Activated T-helper 1 cell treated with anti-CD3 and anti-CD28 coated beads, Interleukin-12 subunit alpha, Interleukin-12 subunit beta, Interleukin-2, Interleukin-4 antibody, amounts not matched to agents 30 ng/mL and 10 ng/mL and 1 ng/mL, durations not matched to agents 14 hours and 24 hours and 36 hours (primary cell): Measurements from ENCODE around the gene FAF2. TPM values are rescaled to one million over a fixed set of nuclear protein-coding genes. Genes with fewer than 3 reads are reported as not detected.

Experiments used
- DNase-seq: peaks from one replicate; pipeline ENCODE4 v3.0.0; 2021; ENCODE audit warnings: low spot score
- H3K27ac Mint-ChIP-seq: one replicate; pipeline ENCODE4 v1.8.0; 2021; ENCODE audit warnings: mild to moderate bottlenecking, mixed read lengths
- H3K27me3 Mint-ChIP-seq: one replicate; pipeline ENCODE4 v1.8.0; 2022; ENCODE audit warnings: mild to moderate bottlenecking, moderate library complexity, mixed read lengths; ENCODE audit not compliant: insufficient read depth
- H3K36me3 Mint-ChIP-seq: one replicate; pipeline ENCODE4 v1.8.0; 2021; ENCODE audit warnings: low read depth, mixed read lengths
- H3K4me1 Mint-ChIP-seq: one replicate; pipeline ENCODE4 v1.8.0; 2021; ENCODE audit warnings: low read depth, mixed read lengths
- H3K4me3 Mint-ChIP-seq: one replicate; pipeline ENCODE4 v1.8.0; 2021; ENCODE audit warnings: mild to moderate bottlenecking, moderate library complexity, mixed read lengths
- H3K9me3 Mint-ChIP-seq: one replicate; pipeline ENCODE4 v1.8.0; 2021; ENCODE audit warnings: mixed read lengths
- intact Hi-C: fragments of 100-400 bp; cut with micrococcal nuclease; formaldehyde crosslinking; loops from one replicate; pipeline ENCODE4 v1.15.1; 2024
- total RNA-seq: library from RNA; stranded (reverse); gene quantifications from 2 replicates; pipeline ENCODE4 v1.2.3, GENCODE V29; 2022

The FAF2 gene
- total RNA-seq, 1 donor from 2014 or later = 46.0 TPM

GRCh38 chr5:176533894-176534611, 85.9 kb downstream of the FAF2 start:
- H3K27me3 Mint-ChIP-seq = no peaks in the 10 kb centered on the region
- peak overlapping the region; percentile 97 for H3K27ac Mint-ChIP-seq
- peaks cover 53% of the 10 kb centered on the region for H3K4me1 Mint-ChIP-seq
- H3K9me3 Mint-ChIP-seq = no peaks in the 10 kb centered on the region
- peak overlapping the region; percentile 96 for H3K4me3 Mint-ChIP-seq
- DNase-seq = peak; percentile 46
- peaks cover 20% of the 10 kb centered on the region for H3K36me3 Mint-ChIP-seq
- intact Hi-C loops = loop anchor here (10.0 kb wide), 2 partner anchors 821 to 1061 kb away; partner anchors contain the start of genes LMAN2, RGS14 and TMED9

- Mint-ChIP-seq H3K36me3 (peaks cover 19% of the 10 kb centered on the region), H3K4me1 (peaks cover 52% of the 10 kb centered on the region), H3K9me3 (no peaks in the 10 kb centered on the region), H3K4me3 (peak overlapping the region; percentile 96), H3K27ac (peak overlapping the region; percentile 97), H3K27me3 (no peaks in the 10 kb centered on the region)
- intact Hi-C loops = loop anchor here (1.0 to 10.0 kb wide), 5 partner anchors 9 to 1060 kb away; partner anchors contain the start of genes LMAN2, MXD3, RGS14 and TMED9
- DNase-seq = no peak
Observed at GRCh38 chr5:176534640-176535039, 86.5 kb downstream of the FAF2 start.

- H3K36me3 Mint-ChIP-seq = peaks cover 17% of the 10 kb centered on the region
Observed at GRCh38 chr5:176535101-176535663, 87.0 kb downstream of the FAF2 start.

GRCh38 chr5:176535664-176536131, 87.5 kb downstream of the FAF2 start:
- no peaks in the 10 kb centered on the region for H3K27me3 Mint-ChIP-seq
- no peak for DNase-seq
- intact Hi-C loops = loop anchor here (1.0 to 10.0 kb wide), 7 partner anchors 8 to 1059 kb away; partner anchors contain the start of genes GPRIN1, LMAN2, MXD3 and RGS14
- H3K9me3 Mint-ChIP-seq = no peaks in the 10 kb centered on the region
- H3K4me3 Mint-ChIP-seq = peak overlapping the region; percentile 96
- H3K36me3 Mint-ChIP-seq = peaks cover 17% of the 10 kb centered on the region
- peak overlapping the region; percentile 97 for H3K27ac Mint-ChIP-seq
- H3K4me1 Mint-ChIP-seq = peaks cover 59% of the 10 kb centered on the region

More at GRCh38 chr5:176535101-176535663, 87.0 kb downstream of the FAF2 start:
- peak overlapping the region; percentile 97 for H3K27ac Mint-ChIP-seq
- H3K4me3 Mint-ChIP-seq = peak overlapping the region; percentile 96
- no peaks in the 10 kb centered on the region for H3K9me3 Mint-ChIP-seq
- DNase-seq = peak; percentile 39
- intact Hi-C loops = loop anchor here (1.0 to 10.0 kb wide), 5 partner anchors 8 to 1060 kb away; partner anchors contain the start of genes LMAN2, MXD3, RGS14 and TMED9
- no peaks in the 10 kb centered on the region for H3K27me3 Mint-ChIP-seq
- peaks cover 54% of the 10 kb centered on the region for H3K4me1 Mint-ChIP-seq

GRCh38 chr5:176536132-176536901, 88.1 kb downstream of the FAF2 start:
- Mint-ChIP-seq H3K27me3 (no peaks in the 10 kb centered on the region), H3K36me3 (peaks cover 13% of the 10 kb centered on the region), H3K27ac (peak overlapping the region; percentile 97), H3K9me3 (no peaks in the 10 kb centered on the region), H3K4me3 (peak overlapping the region; percentile 96), H3K4me1 (peaks cover 61% of the 10 kb centered on the region)
- intact Hi-C loops = loop anchor here (2.0 to 10.0 kb wide), 6 partner anchors 74 to 1058 kb away; partner anchors contain the start of genes GPRIN1, LMAN2, MXD3 and RGS14
- peak; percentile 77 for DNase-seq

- no peaks in the 10 kb centered on the region for H3K27me3 Mint-ChIP-seq
- intact Hi-C loops = loop anchor here (1.0 to 10.0 kb wide), 16 partner anchors 74 to 1058 kb away; partner anchors contain the start of genes ARL10, CLTB, FAF2 and GPRIN1
- peaks cover 11% of the 10 kb centered on the region for H3K36me3 Mint-ChIP-seq
- H3K4me1 Mint-ChIP-seq = peaks cover 67% of the 10 kb centered on the region
- H3K4me3 Mint-ChIP-seq = peak within 1 kb of the TSS; percentile 96
- H3K9me3 Mint-ChIP-seq = no peaks in the 10 kb centered on the region
- H3K27ac Mint-ChIP-seq = peak within 1 kb of the TSS; percentile 97
- peak; percentile 98 for DNase-seq
Observed at GRCh38 chr5:176536902-176537553, 88.8 kb downstream of the FAF2 start, which contains the start of gene RNF44. TSS of gene RNF44 (minus strand) at chr5:176537402. CDS start at chr5:176532472, 4,930 bp downstream.

GRCh38 chr5:176537554-176538229, 89.5 kb downstream of the FAF2 start:
- Mint-ChIP-seq H3K27ac (peak overlapping the region; percentile 97), H3K4me1 (peaks cover 72% of the 10 kb centered on the region), H3K4me3 (peak overlapping the region; percentile 96), H3K36me3 (peaks cover 11% of the 10 kb centered on the region), H3K27me3 (no peaks in the 10 kb centered on the region), H3K9me3 (no peaks in the 10 kb centered on the region)
- intact Hi-C loops = loop anchor here (1.0 to 10.0 kb wide), 16 partner anchors 73 to 1057 kb away; partner anchors contain the start of genes ARL10, CLTB, FAF2 and GPRIN1
- peak; percentile 97 for DNase-seq

GRCh38 chr5:176538230-176538988, 90.2 kb downstream of the FAF2 start:
- no peak for DNase-seq
- Mint-ChIP-seq H3K27ac (peak overlapping the region; percentile 97), H3K4me1 (peaks cover 68% of the 10 kb centered on the region), H3K4me3 (peak overlapping the region; percentile 96), H3K36me3 (peaks cover 7% of the 10 kb centered on the region), H3K9me3 (no peaks in the 10 kb centered on the region), H3K27me3 (no peaks in the 10 kb centered on the region)
- intact Hi-C loops = loop anchor here (5.0 to 10.0 kb wide), 4 partner anchors 364 to 1056 kb away; partner anchors contain the start of genes LMAN2, MXD3, RGS14 and TMED9

- Mint-ChIP-seq H3K4me3 (no peak overlapping the region), H3K27me3 (no peaks in the 10 kb centered on the region), H3K36me3 (peaks cover 4% of the 10 kb centered on the region), H3K4me1 (peaks cover 62% of the 10 kb centered on the region), H3K27ac (no peak overlapping the region), H3K9me3 (no peaks in the 10 kb centered on the region)
- DNase-seq = no peak
- intact Hi-C loops = loop anchor here (5.0 to 10.0 kb wide), 4 partner anchors 363 to 1056 kb away; partner anchors contain the start of genes LMAN2, MXD3, RGS14 and TMED9
Observed at GRCh38 chr5:176538989-176539384, 90.8 kb downstream of the FAF2 start.

GRCh38 chr5:176540476-176540899, 92.3 kb downstream of the FAF2 start:
- H3K36me3 Mint-ChIP-seq = no peaks in the 10 kb centered on the region
- H3K27me3 Mint-ChIP-seq = no peaks in the 10 kb centered on the region
- no peaks in the 10 kb centered on the region for H3K9me3 Mint-ChIP-seq
- peaks cover 56% of the 10 kb centered on the region for H3K4me1 Mint-ChIP-seq
- H3K27ac Mint-ChIP-seq = peak overlapping the region; percentile 37
- no peak overlapping the region for H3K4me3 Mint-ChIP-seq
- intact Hi-C loops = loop anchor here (5.0 kb wide), 1 partner anchor 1023 kb away; no protein-coding TSS in a partner anchor
- no peak for DNase-seq

- intact Hi-C loops = loop anchor here (5.0 kb wide), 1 partner anchor 1024 kb away; no protein-coding TSS in a partner anchor
- peak overlapping the region; percentile 94 for H3K27ac Mint-ChIP-seq
Observed at GRCh38 chr5:176540956-176541337, 92.8 kb downstream of the FAF2 start.

More at GRCh38 chr5:176540956-176541337, 92.8 kb downstream of the FAF2 start:
- Mint-ChIP-seq H3K4me3 (peak overlapping the region; percentile 84), H3K36me3 (no peaks in the 10 kb centered on the region), H3K27me3 (no peaks in the 10 kb centered on the region), H3K4me1 (peaks cover 55% of the 10 kb centered on the region), H3K9me3 (no peaks in the 10 kb centered on the region)
- DNase-seq = no peak
